HCT116 (cell line): ENCODE measurements around the gene PCDHGA1. TPM values are rescaled to one million over a fixed set of nuclear protein-coding genes. Genes with fewer than 3 reads are reported as not detected.

Source experiments
- ATAC-seq: fragments of 200-7000 bp; cut with Tn5 transposase; 2 replicates; pipeline ENCODE4 v1.9.1; 2020; ENCODE audit warnings: mild to moderate bottlenecking, moderate library complexity
- BruUV-seq: library from RNA; stranded (reverse); fragments of 400-500 nt; replicated peaks from 2 replicates; lab custom pipeline; 2021; lab: Mats Ljungman, UMichigan
- CTCF ChIA-PET: fragments of 300-600 bp; sonication (Branson Sonifier 250); formaldehyde crosslinking; loops from one replicate; lab custom pipeline; 2021; ENCODE audit warnings: antibody characterized with exemption; lab: Charles Lee
- POLR2A ChIA-PET: fragments of 300-600, 350-600 bp; sonication (Branson Sonifier 250); formaldehyde crosslinking; loops from one replicate; lab custom pipeline; 2021; ENCODE audit warnings: antibody characterized with exemption; lab: Charles Lee
- RAD21 ChIA-PET, 2 experiments: fragments of 300-600 bp; sonication (Branson Sonifier 250); formaldehyde crosslinking; loops; one replicate each; lab custom pipeline; 2023; ENCODE audit warnings: low total read pairs in 2 of 2; ENCODE audit not compliant: uncharacterized antibody in 2 of 2, unreplicated experiment in 2 of 2, low non-redundant PET in 1 of 2; lab: Charles Lee
- DNase-seq: peaks from one replicate; pipeline ENCODE4 v3.0.0-alpha.2; 2010; ENCODE audit warnings: low read depth, low spot score
- H2AFZ ChIP-seq: fragments of 200-600 bp; shearing (Covaris generic), sonication (generic); 2 replicates; pipeline ENCODE4 v1.6.1; 2017; ENCODE audit warnings: low read depth, mixed run types, mixed read lengths, antibody characterized with exemption, low read length; ENCODE audit not compliant: poor library complexity, severe bottlenecking
- H3K27ac ChIP-seq: 2 replicates; pipeline ENCODE4 v1.5.1; 2012; ENCODE audit warnings: low read depth, low read length
- H3K27me3 ChIP-seq: fragments of 200-600 bp; sonication (generic); 2 replicates; pipeline ENCODE4 v1.6.1; 2016; ENCODE audit warnings: mixed run types, low read length, mixed read lengths; ENCODE audit not compliant: insufficient read depth
- H3K36me3 ChIP-seq, 2 experiments: fragments of 200-500 bp in 1 of 2; fragments of 200-600 bp in 1 of 2; sonication (Bioruptor generic) in 1 of 2; sonication (generic) in 1 of 2; 2 replicates each; pipeline versions ENCODE4 v1.5.1 to v1.6.1; 2014 to 2016; ENCODE audit warnings: low read length in 2 of 2, inconsistent platforms in 1 of 2, mixed read lengths in 1 of 2, mixed run types in 1 of 2; ENCODE audit not compliant: insufficient read depth in 2 of 2, control insufficient read depth in 1 of 2
- H3K4me1 ChIP-seq, 2 experiments: fragments of 200-600 bp in 1 of 2; sonication (generic) in 1 of 2; 2 replicates each; pipeline versions ENCODE4 v1.5.1 to v1.6.1; 2012 to 2017; ENCODE audit warnings: low read length in 2 of 2, inconsistent platforms in 1 of 2, mild to moderate bottlenecking in 1 of 2, mixed read lengths in 1 of 2, mixed run types in 1 of 2, moderate library complexity in 1 of 2; ENCODE audit not compliant: insufficient read depth in 2 of 2, control insufficient read depth in 1 of 2
- H3K4me2 ChIP-seq: fragments of 200-600 bp; sonication (generic); 2 replicates; pipeline ENCODE4 v1.6.1; 2017; ENCODE audit warnings: mixed run types, low read length, mixed read lengths
- H3K4me3 ChIP-seq, 2 experiments: fragments of 200-600 bp in 1 of 2; sonication (generic) in 1 of 2; replicated peaks in 1 of 2; 2 replicates each; pipeline ENCODE4 v1.5.1; 2011 to 2016; ENCODE audit warnings: low read length in 2 of 2, control low read depth in 1 of 2, low read depth in 1 of 2, mild to moderate bottlenecking in 1 of 2, mixed read lengths in 1 of 2, mixed run types in 1 of 2
- H3K79me2 ChIP-seq: fragments of 200-600 bp; sonication (generic); 2 replicates; pipeline ENCODE4 v1.6.1; 2017; ENCODE audit warnings: mild to moderate bottlenecking, mixed run types, low read length, moderate library complexity, mixed read lengths; ENCODE audit not compliant: insufficient read depth
- H3K9ac ChIP-seq: fragments of 200-600 bp; sonication (generic); 2 replicates; pipeline ENCODE4 v1.6.1; 2016; ENCODE audit warnings: low read length, mixed read lengths
- H3K9me2 ChIP-seq: fragments of 200-600 bp; sonication (generic), shearing (Covaris generic); 2 replicates; pipeline ENCODE4 v1.6.1; 2017; ENCODE audit warnings: mixed run types, mild to moderate bottlenecking, moderate library complexity; ENCODE audit not compliant: insufficient read depth
- H3K9me3 ChIP-seq, 2 experiments: fragments of 200-500 bp in 1 of 2; fragments of 200-600 bp in 1 of 2; sonication (Bioruptor generic) in 1 of 2; sonication (generic) in 1 of 2; 2 replicates each; pipeline ENCODE4 v1.6.1; 2014 to 2017; ENCODE audit warnings: low read length in 2 of 2, mixed read lengths in 2 of 2, inconsistent platforms in 1 of 2, low read depth in 1 of 2, mild to moderate bottlenecking in 1 of 2, mixed run types in 1 of 2, moderate library complexity in 1 of 2; ENCODE audit not compliant: control insufficient read depth in 1 of 2, insufficient read depth in 1 of 2
- H4K20me1 ChIP-seq: fragments of 200-600 bp; sonication (generic), shearing (Covaris generic); 2 replicates; pipeline ENCODE4 v1.6.1; 2017; ENCODE audit warnings: mixed run types, mild to moderate bottlenecking, moderate library complexity; ENCODE audit not compliant: insufficient read depth
- EGR1 ChIP-seq: IDR thresholded peaks from 2 replicates; pipeline ENCODE4 v1.6.1; 2012; ENCODE audit warnings: low read depth
- FOSL1 ChIP-seq: IDR thresholded peaks from 2 replicates; pipeline ENCODE4 v1.6.1; 2012; ENCODE audit warnings: low read depth
- JUND ChIP-seq: IDR thresholded peaks from 2 replicates; pipeline ENCODE4 v1.6.1; 2012
- SP1 ChIP-seq: IDR thresholded peaks from 2 replicates; pipeline ENCODE4 v1.6.1; 2012; ENCODE audit warnings: low read depth
- SRF ChIP-seq: IDR thresholded peaks from 2 replicates; pipeline ENCODE4 v1.6.1; 2012; ENCODE audit warnings: low read depth
- YY1 ChIP-seq: IDR thresholded peaks from 2 replicates; pipeline ENCODE4 v1.6.1; 2011; ENCODE audit warnings: low read length, low read depth, moderate library complexity, mild to moderate bottlenecking; ENCODE audit not compliant: insufficient replicate concordance; ENCODE audit errors: extremely low read depth
- intact Hi-C: fragments of 100-400 bp; cut with micrococcal nuclease; formaldehyde crosslinking; loops from 2 replicates; pipeline ENCODE4 v1.10.0; 2022
- total RNA-seq: library from RNA; stranded (reverse); gene quantifications from one replicate; pipeline ENCODE4 v1.2.1, GENCODE V29; 2021; ENCODE audit not compliant: unreplicated experiment
- TF ChIP-seq, protein P1 (sequence below): IDR thresholded peaks from 2 replicates; pipeline ENCODE4 v1.6.1; 2012
- TF ChIP-seq, protein P2 (sequence below): IDR thresholded peaks from 2 replicates; pipeline ENCODE4 v1.6.1; 2012; ENCODE audit warnings: low read depth

The PCDHGA1 gene
- total RNA-seq, 1 experiment from 2014 or later: 0.05 TPM

GRCh38 chr5:141508798-141509611 is 178.7 kb downstream of the PCDHGA1 start:
- Histone ChIP-seq H3K27ac (no peak overlapping the region), H3K4me3 (no peak overlapping the region), H3K4me2 (no peak overlapping the region), H2AFZ (no peak overlapping the region), H3K9me2 (no peaks in the 10 kb centered on the region), H3K79me2 (no peaks in the 10 kb centered on the region), H3K4me1 (no peaks in the 10 kb centered on the region; a peak in 1 of 4 replicates), H3K27me3 (no peaks in the 10 kb centered on the region), H3K36me3 (no peaks in the 10 kb centered on the region), H4K20me1 (no peaks in the 10 kb centered on the region), H3K9ac (no peak overlapping the region), H3K9me3 (no peaks in the 10 kb centered on the region)
- ChIA-PET RAD21 (no interaction called here), CTCF (interaction anchor here (1.4 to 2.1 kb wide), 3 partner anchors 13 to 96 kb away, joined by 3 to 6 read pairs (median 4); partner anchors contain the start of gene PCDHGA10), POLR2A (no interaction called here)
- intact Hi-C loops: no loop called here
- no TSS peak for BruUV-seq
- TF ChIP-seq SP1 (no peak), FOSL1 (no peak), EGR1 (no peak), SRF (no peak), JUND (no peak)
- TF ChIP-seq, protein P1, sequence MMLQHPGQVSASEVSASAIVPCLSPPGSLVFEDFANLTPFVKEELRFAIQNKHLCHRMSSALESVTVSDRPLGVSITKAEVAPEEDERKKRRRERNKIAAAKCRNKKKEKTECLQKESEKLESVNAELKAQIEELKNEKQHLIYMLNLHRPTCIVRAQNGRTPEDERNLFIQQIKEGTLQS: no peak
- ATAC-seq (no peak), DNase-seq (no peak)

DNA sequence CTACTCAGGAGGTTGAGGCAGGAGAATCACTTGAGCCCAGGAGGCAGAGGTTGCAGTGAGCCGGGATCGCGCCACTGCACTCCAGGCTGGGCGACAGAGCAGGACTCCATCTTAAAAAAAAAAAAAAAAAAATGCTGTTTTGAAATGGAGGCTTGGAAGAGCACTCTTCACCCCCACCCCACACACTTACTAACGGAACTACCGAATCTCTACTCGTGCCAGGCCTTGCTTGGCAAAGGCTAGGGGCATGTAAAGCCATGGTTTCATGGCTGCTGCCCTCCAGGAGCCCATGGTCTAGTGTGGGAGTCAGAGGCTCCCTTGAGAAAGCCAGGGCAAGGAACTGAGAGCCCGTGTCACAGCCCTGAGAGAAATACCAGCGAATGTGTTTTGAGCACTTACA is 179.8 kb downstream of the PCDHGA1 start:
- Histone ChIP-seq H3K36me3 (no peaks in the 10 kb centered on the region), H2AFZ (no peak overlapping the region), H4K20me1 (no peaks in the 10 kb centered on the region), H3K9ac (no peak overlapping the region), H3K4me1 (peaks cover 0 to 9% of the 10 kb centered on the region in 2 experiments; a peak in 2 of 4 replicates), H3K9me3 (no peaks in the 10 kb centered on the region), H3K27me3 (no peaks in the 10 kb centered on the region), H3K4me3 (no peak overlapping the region), H3K9me2 (no peaks in the 10 kb centered on the region), H3K79me2 (no peaks in the 10 kb centered on the region), H3K27ac (no peak overlapping the region), H3K4me2 (no peak overlapping the region)
- ChIA-PET CTCF (interaction anchor here (0.9 to 2.1 kb wide), 2 partner anchors 12 to 23 kb away, joined by 3 to 6 read pairs; no protein-coding TSS in a partner anchor), RAD21 (no interaction called here), POLR2A (no interaction called here)
- intact Hi-C loops: no loop called here
- no TSS peak for BruUV-seq
- TF ChIP-seq, protein P2, sequence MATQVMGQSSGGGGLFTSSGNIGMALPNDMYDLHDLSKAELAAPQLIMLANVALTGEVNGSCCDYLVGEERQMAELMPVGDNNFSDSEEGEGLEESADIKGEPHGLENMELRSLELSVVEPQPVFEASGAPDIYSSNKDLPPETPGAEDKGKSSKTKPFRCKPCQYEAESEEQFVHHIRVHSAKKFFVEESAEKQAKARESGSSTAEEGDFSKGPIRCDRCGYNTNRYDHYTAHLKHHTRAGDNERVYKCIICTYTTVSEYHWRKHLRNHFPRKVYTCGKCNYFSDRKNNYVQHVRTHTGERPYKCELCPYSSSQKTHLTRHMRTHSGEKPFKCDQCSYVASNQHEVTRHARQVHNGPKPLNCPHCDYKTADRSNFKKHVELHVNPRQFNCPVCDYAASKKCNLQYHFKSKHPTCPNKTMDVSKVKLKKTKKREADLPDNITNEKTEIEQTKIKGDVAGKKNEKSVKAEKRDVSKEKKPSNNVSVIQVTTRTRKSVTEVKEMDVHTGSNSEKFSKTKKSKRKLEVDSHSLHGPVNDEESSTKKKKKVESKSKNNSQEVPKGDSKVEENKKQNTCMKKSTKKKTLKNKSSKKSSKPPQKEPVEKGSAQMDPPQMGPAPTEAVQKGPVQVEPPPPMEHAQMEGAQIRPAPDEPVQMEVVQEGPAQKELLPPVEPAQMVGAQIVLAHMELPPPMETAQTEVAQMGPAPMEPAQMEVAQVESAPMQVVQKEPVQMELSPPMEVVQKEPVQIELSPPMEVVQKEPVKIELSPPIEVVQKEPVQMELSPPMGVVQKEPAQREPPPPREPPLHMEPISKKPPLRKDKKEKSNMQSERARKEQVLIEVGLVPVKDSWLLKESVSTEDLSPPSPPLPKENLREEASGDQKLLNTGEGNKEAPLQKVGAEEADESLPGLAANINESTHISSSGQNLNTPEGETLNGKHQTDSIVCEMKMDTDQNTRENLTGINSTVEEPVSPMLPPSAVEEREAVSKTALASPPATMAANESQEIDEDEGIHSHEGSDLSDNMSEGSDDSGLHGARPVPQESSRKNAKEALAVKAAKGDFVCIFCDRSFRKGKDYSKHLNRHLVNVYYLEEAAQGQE: no peak
- TF ChIP-seq YY1: no peak
- no peak for DNase-seq
- ATAC-seq: no peak
